Body of pancreas (tissue), 4 donors: Measurements from ENCODE around the gene ELL2. TPM values are rescaled to one million over a fixed set of nuclear protein-coding genes. Genes with fewer than 3 reads are reported as not detected.

Experiments
- ATAC-seq: fragments of 150-250 bp; one replicate; pipeline ENCODE4 v1.9.1; 2016
- DNase-seq, 4 donors: peaks; one replicate each; pipeline ENCODE4 v3.0.0-alpha.2; 2019
- H3K27ac ChIP-seq, 4 donors: fragments of 200-600 bp; sonication (generic); 1 replicate in 3 of 4; 2 replicates in 1 of 4; pipeline versions ENCODE4 v1.5.1 to v1.6.1; 2016 to 2019; ENCODE audit warnings: mild to moderate bottlenecking in 1 of 4, mixed read lengths in 1 of 4, moderate library complexity in 1 of 4
- H3K27me3 ChIP-seq, 2 donors: fragments of 200-600 bp; sonication (generic); one replicate each; pipeline ENCODE4 v1.6.0; 2016; ENCODE audit warnings: mild to moderate bottlenecking in 1 of 2
- H3K36me3 ChIP-seq, 2 donors: fragments of 200-600 bp; sonication (generic); replicated peaks in 1 of 2; 2 replicates each; pipeline ENCODE4 v1.5.1; 2016; ENCODE audit warnings: low read depth in 2 of 2; ENCODE audit not compliant: insufficient read depth in 1 of 2
- H3K4me1 ChIP-seq: fragments of 200-600 bp; sonication (generic); one replicate; pipeline ENCODE4 v1.6.0; 2016
- H3K4me3 ChIP-seq, 2 donors: fragments of 200-600 bp; sonication (generic); 1 replicate in 1 of 2; 2 replicates in 1 of 2; pipeline ENCODE4 v1.5.1; 2016 to 2019
- H3K9me3 ChIP-seq, 3 donors: fragments of 200-600 bp; sonication (generic); 1 replicate in 2 of 3; 2 replicates in 1 of 3; pipeline ENCODE4 v1.5.1; 2016
- CTCF ChIP-seq, 7 experiments: fragments of 450-650 bp in 4 of 7; fragments of 200-600 bp in 3 of 7; sonication (generic) in 3 of 7; IDR thresholded peaks; one replicate each; pipeline ENCODE4 v1.5.1; 2016 to 2019; ENCODE audit warnings: antibody characterized with exemption in 7 of 7
- POLR2A ChIP-seq, 3 donors: fragments of 450-650 bp; IDR thresholded peaks; one replicate each; pipeline ENCODE4 v1.6.1; 2016; ENCODE audit warnings: antibody characterized with exemption in 3 of 3, mild to moderate bottlenecking in 2 of 3
- WGBS, 2 donors: methylation state at CpG; one replicate each; pipeline ENCODE4 v1.1.5; 2017; 5-methylcytosine and 5-hydroxymethylcytosine counted together
- intact Hi-C: fragments of 100-400 bp; cut with DNase I; formaldehyde crosslinking; loops from one replicate; pipeline ENCODE4 v1.15.1; 2023
- total RNA-seq, 2 donors: library from RNA; depleted of rRNA; stranded (reverse); fragments of >200 nt; gene quantifications; one replicate each; pipeline ENCODE4 v1.1.0, GENCODE V29; 2016

ELL2 gene
- total RNA-seq, 2 donors from 2014 or later, result 100 to 104 TPM

DNA sequence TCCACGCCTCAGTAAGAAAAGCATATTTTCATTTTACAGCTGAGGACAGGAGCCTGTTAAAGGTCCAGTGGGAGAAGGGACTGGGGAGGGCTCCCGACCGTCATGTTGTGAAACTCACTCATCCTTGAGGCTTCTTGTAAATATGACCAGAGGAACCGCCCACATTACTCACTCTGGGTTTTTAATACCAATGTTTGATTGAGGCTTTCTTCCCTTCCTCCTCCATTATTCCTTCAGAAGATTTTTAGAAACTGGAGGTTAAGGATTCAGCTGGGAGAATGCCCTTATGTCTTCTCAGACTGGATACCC, 77.7 kb downstream of the ELL2 start:
- Histone ChIP-seq H3K9me3 (no peaks in the 10 kb centered on the region), H3K4me3 (no peak overlapping the region), H3K4me1 (peaks cover 43% of the 10 kb centered on the region), H3K27ac (no peak overlapping the region), H3K27me3 (no peaks in the 10 kb centered on the region), H3K36me3 (peaks cover 0 to under 1% of the 10 kb centered on the region in 2 donors)
- intact Hi-C loops, result no loop called here
- WGBS, 2 donors, result 66 to 91% methylated on average over 4 of the region's 4 CpGs
- no peak for DNase-seq
- no peak for ATAC-seq
- TF ChIP-seq CTCF (IDR thresholded peaks at IDR 0.05) (no peak), POLR2A (IDR thresholded peaks at IDR 0.05) (no peak)

GRCh38 chr5:95883185-95884016, 78.2 kb downstream of the ELL2 start:
- Histone ChIP-seq H3K4me1 (peaks cover 45% of the 10 kb centered on the region), H3K4me3 (no peak overlapping the region), H3K27me3 (no peaks in the 10 kb centered on the region), H3K27ac (no peak overlapping the region), H3K36me3 (no peaks in the 10 kb centered on the region), H3K9me3 (no peaks in the 10 kb centered on the region)
- DNase-seq (no peak), ATAC-seq (no peak)
- TF ChIP-seq POLR2A (IDR thresholded peaks at IDR 0.05) (no peak), CTCF (IDR thresholded peaks at IDR 0.05) (no peak)
- intact Hi-C loops, result no loop called here
- WGBS, 2 donors, result 79 to 80% methylated on average over 4 of the region's 4 CpGs

- no peaks in the 10 kb centered on the region for H3K36me3 ChIP-seq
- H3K27me3 ChIP-seq, result no peaks in the 10 kb centered on the region
- WGBS, 2 donors, result 24 to 34% methylated on average over 5 of the region's 5 CpGs
- no peak for TF ChIP-seq POLR2A (IDR thresholded peaks at IDR 0.05)
- no peak for TF ChIP-seq CTCF (IDR thresholded peaks at IDR 0.05)
- intact Hi-C loops, result no loop called here
- ATAC-seq (peak; percentile 45), DNase-seq (peak in 3 of 4 donors; percentile 22 to 57 (median 53))
- H3K4me1 ChIP-seq, result peaks cover 39% of the 10 kb centered on the region
- no peak overlapping the region for H3K27ac ChIP-seq
- H3K4me3 ChIP-seq, result no peak overlapping the region
- no peaks in the 10 kb centered on the region for H3K9me3 ChIP-seq
Measured at GRCh38 chr5:95881833-95882232, 79.8 kb downstream of the ELL2 start.

DNA sequence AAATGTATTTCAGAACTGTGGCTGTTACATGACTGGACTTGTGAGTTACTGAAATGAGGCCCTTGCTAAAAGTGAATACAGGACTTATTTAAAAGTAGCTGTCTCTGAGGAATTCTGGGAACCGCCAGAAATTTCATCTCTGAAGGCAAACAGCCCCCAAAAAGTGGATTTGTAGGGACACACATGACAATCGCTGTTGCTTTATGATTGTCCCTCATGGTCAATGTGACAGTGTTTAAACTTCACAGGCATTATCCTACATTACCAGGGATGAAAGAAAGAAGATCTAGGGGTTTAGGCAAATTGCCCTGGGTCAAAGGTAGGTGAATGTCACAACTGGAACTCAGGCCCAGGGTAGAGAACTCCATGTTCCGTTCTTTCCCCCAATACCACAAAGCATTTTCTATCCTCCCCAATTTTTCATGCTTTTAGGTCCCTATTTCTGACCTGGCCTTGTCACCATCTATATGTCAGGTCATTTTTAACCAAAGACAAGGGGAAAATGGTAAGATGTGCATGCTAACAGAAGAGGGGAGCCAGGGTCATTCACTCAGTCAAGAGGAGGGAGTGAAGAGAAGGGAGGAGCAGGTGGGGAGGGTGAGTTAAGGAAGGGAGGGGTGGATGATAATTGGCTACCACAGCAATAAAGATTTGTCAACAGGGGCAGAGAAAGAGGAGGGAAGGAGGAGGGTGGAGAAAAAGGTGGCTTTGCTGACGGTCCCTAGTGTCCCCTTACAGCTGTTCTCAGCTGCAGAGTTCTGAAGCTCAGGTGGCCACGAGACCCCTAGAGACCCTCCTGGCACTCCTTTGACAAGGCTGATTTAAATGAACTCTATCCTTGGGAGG, 81.3 kb downstream of the ELL2 start:
- Histone ChIP-seq H3K27me3 (no peaks in the 10 kb centered on the region), H3K4me1 (peaks cover 39% of the 10 kb centered on the region), H3K9me3 (no peaks in the 10 kb centered on the region), H3K27ac (no peak overlapping the region), H3K36me3 (no peaks in the 10 kb centered on the region), H3K4me3 (no peak overlapping the region)
- DNase-seq, result no peak
- no peak for ATAC-seq
- TF ChIP-seq POLR2A (IDR thresholded peaks at IDR 0.05), result no peak
- TF ChIP-seq CTCF (IDR thresholded peaks at IDR 0.05), result no peak
- WGBS, 2 donors, result 80 to 90% methylated on average over 5 of the region's 5 CpGs
- intact Hi-C loops, result no loop called here
